Measurements from ENCODE around the gene STAM. TPM values are rescaled to one million over a fixed set of nuclear protein-coding genes. Genes with fewer than 3 reads are reported as not detected.

Gene STAM
- total and polyA plus RNA-seq, 9 donors = 10.7 to 24.7 (median 20.3) TPM

GRCh38 chr10:17725703-17726102 lies 81.8 kb downstream of the STAM start:
- TF ChIP-seq EP300 (IDR thresholded peaks at IDR 0.05) = no peak
- no peak for TF ChIP-seq POLR2A (IDR thresholded peaks at IDR 0.05)
- TF ChIP-seq CTCF (IDR thresholded peaks at IDR 0.05) = no peak

GRCh38 chr10:17729630-17730029 lies 85.7 kb downstream of the STAM start:
- no peaks in the 10 kb centered on the region for H3K27me3 ChIP-seq

More at GRCh38 chr10:17725703-17726102, 81.8 kb downstream of the STAM start:
- H3K9me3 ChIP-seq = no peaks in the 10 kb centered on the region
- intact Hi-C loops (cut with DNase I) = no loop called here
- no peak for DNase-seq
- 72 to 88% (median 85%) methylated on average over 7 of the region's 7 CpGs for WGBS, 3 donors
- H3K4me1 ChIP-seq (ENCODE audit: insufficient read depth) = no peaks in the 10 kb centered on the region
- no peak overlapping the region for H3K4me3 ChIP-seq
- H3K36me3 ChIP-seq = no peaks in the 10 kb centered on the region
- no peaks in the 10 kb centered on the region for H3K27me3 ChIP-seq
- H3K27ac ChIP-seq = no peak overlapping the region

GRCh38 chr10:17730667-17731066 lies 86.7 kb downstream of the STAM start:
- TF ChIP-seq POLR2A (IDR thresholded peaks at IDR 0.05) = no peak
- TF ChIP-seq CTCF (IDR thresholded peaks at IDR 0.05) = no peak
- TF ChIP-seq EP300 (IDR thresholded peaks at IDR 0.05) = no peak
- Histone ChIP-seq H3K27me3 (no peaks in the 10 kb centered on the region), H3K4me1 (ENCODE audit: insufficient read depth) (no peaks in the 10 kb centered on the region), H3K9me3 (no peaks in the 10 kb centered on the region), H3K27ac (no peak overlapping the region), H3K36me3 (no peaks in the 10 kb centered on the region), H3K4me3 (no peak overlapping the region)
- WGBS, 3 donors = 70 to 76% (median 73%) methylated on average over 8 of the region's 8 CpGs
- no peak for DNase-seq
- intact Hi-C loops (cut with DNase I) = loop anchor here in 2 of 4 donors (10.0 kb wide), 2 partner anchors 116 to 504 kb away; partner anchors contain the start of gene HACD1 (in 1 of the 2)

More at GRCh38 chr10:17729630-17730029, 85.7 kb downstream of the STAM start:
- intact Hi-C loops (cut with DNase I) = loop anchor here in 2 of 4 donors (10.0 kb wide), 2 partner anchors 115 to 505 kb away; partner anchors contain the start of gene HACD1 (in 1 of the 2)
- no peak for TF ChIP-seq POLR2A (IDR thresholded peaks at IDR 0.05)
- TF ChIP-seq EP300 (IDR thresholded peaks at IDR 0.05) = no peak
- TF ChIP-seq CTCF (IDR thresholded peaks at IDR 0.05) = no peak
- Histone ChIP-seq H3K4me1 (ENCODE audit: insufficient read depth) (no peaks in the 10 kb centered on the region), H3K4me3 (no peak overlapping the region), H3K27ac (no peak overlapping the region), H3K36me3 (no peaks in the 10 kb centered on the region), H3K9me3 (no peaks in the 10 kb centered on the region)
- 75 to 82% (median 80%) methylated on average over 6 of the region's 6 CpGs for WGBS, 3 donors
- no peak for DNase-seq

GRCh38 chr10:17731331-17732020 lies 87.5 kb downstream of the STAM start:
- intact Hi-C loops (cut with DNase I) = loop anchor here in 2 of 4 donors (10.0 kb wide), 2 partner anchors 117 to 503 kb away; partner anchors contain the start of gene HACD1 (in 1 of the 2)
- no peak for DNase-seq
- Histone ChIP-seq H3K27me3 (no peaks in the 10 kb centered on the region), H3K4me1 (ENCODE audit: insufficient read depth) (no peaks in the 10 kb centered on the region), H3K9me3 (no peaks in the 10 kb centered on the region), H3K4me3 (no peak overlapping the region), H3K27ac (no peak overlapping the region), H3K36me3 (no peaks in the 10 kb centered on the region)
- no peak for TF ChIP-seq EP300 (IDR thresholded peaks at IDR 0.05)
- no peak for TF ChIP-seq CTCF (IDR thresholded peaks at IDR 0.05)
- TF ChIP-seq POLR2A (IDR thresholded peaks at IDR 0.05) = no peak
- WGBS, 3 donors = 58 to 64% (median 60%) methylated on average over 4 of the region's 4 CpGs

Data from ovary (tissue), 9 donors.